Thyroid gland (tissue), 4 donors: ENCODE results near the gene CLEC1A.

Source experiments
- POLR2A ChIP-seq, 2 donors: fragments of 450-650 bp; IDR thresholded peaks; one replicate each; pipeline ENCODE4 v1.6.1; 2017; ENCODE audit warnings: antibody characterized with exemption in 2 of 2, mild to moderate bottlenecking in 2 of 2, moderate library complexity in 1 of 2
- TF ChIP-seq, protein P1 (sequence below), 6 experiments: fragments of 200-600 bp in 3 of 6; fragments of 450-650 bp in 3 of 6; sonication (generic) in 3 of 6; IDR thresholded peaks; one replicate each; pipeline ENCODE4 v1.5.1; 2016 to 2019; ENCODE audit warnings: antibody characterized with exemption in 6 of 6, mild to moderate bottlenecking in 2 of 6, inconsistent platforms in 1 of 6, moderate library complexity in 1 of 6

GRCh38 chr12:10136637-10137205, 37.9 kb upstream of the CLEC1A start:
- TF ChIP-seq, protein P1, sequence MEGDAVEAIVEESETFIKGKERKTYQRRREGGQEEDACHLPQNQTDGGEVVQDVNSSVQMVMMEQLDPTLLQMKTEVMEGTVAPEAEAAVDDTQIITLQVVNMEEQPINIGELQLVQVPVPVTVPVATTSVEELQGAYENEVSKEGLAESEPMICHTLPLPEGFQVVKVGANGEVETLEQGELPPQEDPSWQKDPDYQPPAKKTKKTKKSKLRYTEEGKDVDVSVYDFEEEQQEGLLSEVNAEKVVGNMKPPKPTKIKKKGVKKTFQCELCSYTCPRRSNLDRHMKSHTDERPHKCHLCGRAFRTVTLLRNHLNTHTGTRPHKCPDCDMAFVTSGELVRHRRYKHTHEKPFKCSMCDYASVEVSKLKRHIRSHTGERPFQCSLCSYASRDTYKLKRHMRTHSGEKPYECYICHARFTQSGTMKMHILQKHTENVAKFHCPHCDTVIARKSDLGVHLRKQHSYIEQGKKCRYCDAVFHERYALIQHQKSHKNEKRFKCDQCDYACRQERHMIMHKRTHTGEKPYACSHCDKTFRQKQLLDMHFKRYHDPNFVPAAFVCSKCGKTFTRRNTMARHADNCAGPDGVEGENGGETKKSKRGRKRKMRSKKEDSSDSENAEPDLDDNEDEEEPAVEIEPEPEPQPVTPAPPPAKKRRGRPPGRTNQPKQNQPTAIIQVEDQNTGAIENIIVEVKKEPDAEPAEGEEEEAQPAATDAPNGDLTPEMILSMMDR (IDR thresholded peaks at IDR 0.05), result no peak
- no peak for TF ChIP-seq POLR2A (IDR thresholded peaks at IDR 0.05)
